BLaER1 treated with 17β-estradiol and CSF1 and Interleukin-3, amounts not matched to agents 10 nM and 100 nM (cell line): ENCODE data around the gene NENF.
A peak's percentile ranks its signal among the peaks of the same experiment; 100 is the strongest.

Source experiments
- H3K27ac ChIP-seq, 11 experiments: shearing (Covaris generic); formaldehyde crosslinking; 2 replicates each; pipeline ENCODE4 v1.8.1; 2022
- H3K27me3 ChIP-seq, 11 experiments: shearing (Covaris generic); formaldehyde crosslinking; 2 replicates each; pipeline ENCODE4 v1.8.1; 2022
- H3K36me3 ChIP-seq, 11 experiments: shearing (Covaris generic); formaldehyde crosslinking; 2 replicates each; pipeline ENCODE4 v1.8.1; 2022
- H3K4me1 ChIP-seq, 10 experiments: shearing (Covaris generic); formaldehyde crosslinking; 2 replicates each; pipeline ENCODE4 v1.8.1; 2022
- H3K4me2 ChIP-seq, 11 experiments: shearing (Covaris generic); formaldehyde crosslinking; 2 replicates each; pipeline ENCODE4 v1.8.1; 2022
- H3K4me3 ChIP-seq, 10 experiments: shearing (Covaris generic); formaldehyde crosslinking; 2 replicates each; pipeline ENCODE4 v1.8.1; 2022
- H3K9ac ChIP-seq, 11 experiments: shearing (Covaris generic); formaldehyde crosslinking; 2 replicates each; pipeline ENCODE4 v1.8.1; 2022
- H3K9me3 ChIP-seq, 11 experiments: shearing (Covaris generic); formaldehyde crosslinking; replicated peaks in 1 of 11; 2 replicates each; pipeline ENCODE4 v1.8.1; 2022
- H4K20me1 ChIP-seq, 11 experiments: shearing (Covaris generic); formaldehyde crosslinking; 2 replicates each; pipeline ENCODE4 v1.8.1; 2022
- Cebpa-rat ChIP-seq, 11 experiments: shearing (Covaris generic); IDR thresholded peaks; 2 replicates each; pipeline ENCODE4 v1.8.1; 2022

The NENF gene

DNA sequence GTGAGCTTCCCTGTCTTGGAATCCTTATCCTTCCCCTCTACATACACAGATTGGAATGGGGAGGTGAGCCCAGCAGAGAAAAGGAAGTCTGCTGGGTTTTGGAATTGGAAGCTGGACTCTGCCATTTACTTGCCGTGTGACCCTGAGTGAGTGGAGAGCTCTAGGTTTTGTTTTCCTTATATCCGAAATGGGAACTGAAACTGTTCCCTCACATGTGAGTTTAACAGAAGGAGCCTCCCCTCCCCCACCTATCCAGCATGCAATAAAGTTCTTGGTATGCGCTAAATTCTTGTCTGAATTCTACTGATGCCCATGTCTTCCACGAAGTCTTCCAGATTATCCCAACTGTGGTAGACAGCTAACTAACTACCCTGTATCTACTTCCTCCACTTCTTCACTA lies 58.7 kb downstream of the NENF start:
- Histone ChIP-seq H3K27ac (peak overlapping the region in 8 of 11 experiments; percentile 19 to 84 (median 66); a peak in 12 of 22 replicates), H3K4me2 (peak overlapping the region; percentile 14 to 85 (median 64); a peak in 21 of 22 replicates), H4K20me1 (no peaks in the 10 kb centered on the region), H3K9ac (peak overlapping the region in 5 of 11 experiments; percentile 12 to 56 (median 43); a peak in 5 of 22 replicates), H3K4me3 (no peak overlapping the region), H3K27me3 (no peaks in the 10 kb centered on the region), H3K36me3 (no peaks in the 10 kb centered on the region), H3K4me1 (peaks cover 9 to 92% (median 20%) of the 10 kb centered on the region in 10 experiments; a peak in 19 of 20 replicates), H3K9me3 (no peaks in the 10 kb centered on the region)
- TF ChIP-seq Cebpa-rat (IDR thresholded peaks at IDR 0.05): no peak
